ENCODE results near the gene ATP1B2. TPM values are rescaled to one million over a fixed set of nuclear protein-coding genes. Genes with fewer than 3 reads are reported as not detected.
A peak's percentile ranks its signal among the peaks of the same experiment; 100 is the strongest.

ATP1B2 gene
- total RNA-seq, 2 experiments from 2014 or later, result 0.10 TPM; not detected in 1

DNA sequence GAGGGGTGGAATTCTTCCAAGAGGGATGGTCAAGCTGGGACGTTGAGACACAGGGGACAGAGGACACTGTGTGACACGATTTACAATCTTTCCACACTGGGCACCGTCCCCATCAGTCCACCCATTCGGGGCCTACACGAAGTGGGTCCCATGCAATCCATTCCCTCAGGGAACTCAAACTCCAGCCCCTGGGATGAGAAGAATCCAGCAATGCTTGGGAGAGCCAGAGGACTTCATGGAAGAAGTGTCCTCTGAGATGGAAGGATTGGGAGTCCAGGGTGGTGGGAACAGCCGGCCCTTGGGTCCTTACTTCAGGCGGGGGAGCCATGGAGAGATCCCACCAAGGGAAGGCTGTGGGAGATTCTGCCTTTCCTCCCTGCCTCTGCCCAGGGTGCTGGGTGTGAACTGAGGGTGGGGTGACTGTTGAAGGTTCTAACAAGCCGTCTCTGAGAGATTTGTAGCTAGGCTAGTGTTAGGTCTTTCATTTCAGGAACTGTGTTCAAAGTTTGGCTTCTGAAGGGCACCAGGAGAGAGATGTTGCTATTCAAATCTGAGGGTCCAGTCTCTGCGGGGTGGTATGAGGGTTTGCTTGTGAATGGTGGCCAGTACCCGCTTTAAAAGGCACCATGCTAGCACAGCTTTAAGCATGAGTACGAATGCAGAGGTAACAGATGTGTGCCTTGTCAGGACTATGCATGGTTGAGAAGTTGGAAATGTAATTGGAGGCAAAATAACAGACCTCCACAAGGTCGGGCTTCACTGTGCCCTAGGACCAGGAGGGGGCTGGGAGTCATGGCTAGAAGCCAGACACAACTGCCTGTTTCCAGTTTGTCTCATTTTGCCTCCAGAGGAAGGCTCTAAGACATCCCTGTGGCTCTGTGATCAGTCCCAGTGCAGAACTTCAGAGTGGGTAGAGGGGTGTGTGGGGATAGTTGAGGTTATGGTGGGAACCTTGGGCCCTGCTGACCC lies 1.9 kb downstream of the ATP1B2 start:
- H3K27me3 Mint-ChIP-seq, result peaks cover 31% of the 10 kb centered on the region
- no peak overlapping the region for H3K4me3 Mint-ChIP-seq
- H3K27ac Mint-ChIP-seq, result no peak overlapping the region
- no peaks in the 10 kb centered on the region for H3K36me3 Mint-ChIP-seq
- DNase-seq, result no peak
- H3K4me1 Mint-ChIP-seq, result peaks cover 13% of the 10 kb centered on the region
- H3K9me3 Mint-ChIP-seq, result no peaks in the 10 kb centered on the region

DNA sequence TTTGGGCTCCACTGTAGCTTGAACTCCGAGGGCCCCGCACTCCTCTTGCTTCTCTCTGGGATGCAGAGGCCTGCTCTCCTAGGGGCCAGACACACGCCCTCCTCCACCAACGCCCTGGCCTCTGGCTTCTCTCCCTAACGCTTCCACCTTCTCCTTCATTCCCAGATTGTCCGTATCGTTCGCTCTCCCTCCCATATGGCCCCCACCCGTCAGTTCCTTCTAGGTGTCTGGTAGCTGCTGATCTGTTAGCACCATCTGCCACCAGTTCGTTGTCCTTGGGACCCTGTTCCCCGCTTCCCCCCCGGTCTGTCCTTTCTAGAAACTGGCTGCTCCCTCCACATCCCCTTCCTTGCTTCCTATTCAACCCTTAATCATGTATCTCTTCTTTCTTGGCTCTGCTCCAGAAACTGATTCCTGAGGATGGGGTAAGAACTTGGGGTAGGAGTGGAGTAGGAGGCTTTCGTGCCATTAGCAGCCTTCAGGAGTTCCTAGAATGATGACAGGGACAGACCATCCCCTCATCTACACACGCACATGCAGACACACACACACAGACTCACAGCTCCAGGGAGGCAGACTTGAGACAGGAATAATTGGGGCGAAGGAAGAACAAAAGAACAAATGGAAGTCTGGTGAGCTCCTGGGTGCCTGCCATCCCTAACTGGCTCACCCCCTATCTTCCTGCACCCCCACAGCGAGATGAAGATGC lies 4.3 kb downstream of the ATP1B2 start:
- peaks cover 10% of the 10 kb centered on the region for H3K4me1 Mint-ChIP-seq
- no peaks in the 10 kb centered on the region for H3K36me3 Mint-ChIP-seq
- no peak overlapping the region for H3K4me3 Mint-ChIP-seq
- no peak for DNase-seq
- H3K27ac Mint-ChIP-seq, result no peak overlapping the region
- H3K9me3 Mint-ChIP-seq, result no peaks in the 10 kb centered on the region
- peaks cover 20% of the 10 kb centered on the region for H3K27me3 Mint-ChIP-seq

DNA sequence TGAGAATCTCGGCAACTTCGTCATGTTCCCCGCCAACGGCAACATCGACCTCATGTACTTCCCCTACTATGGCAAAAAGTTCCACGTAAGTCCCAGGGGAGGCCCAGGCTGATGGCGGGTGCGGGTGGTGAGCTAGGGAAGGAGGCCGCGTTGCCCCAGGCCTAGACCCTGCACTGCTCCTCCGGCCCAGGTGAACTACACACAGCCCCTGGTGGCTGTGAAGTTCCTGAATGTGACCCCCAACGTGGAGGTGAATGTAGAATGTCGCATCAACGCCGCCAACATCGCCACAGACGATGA lies 4.8 kb downstream of the ATP1B2 start:
- no peak for DNase-seq
- Mint-ChIP-seq H3K9me3 (no peaks in the 10 kb centered on the region), H3K36me3 (no peaks in the 10 kb centered on the region), H3K4me1 (peaks cover 5% of the 10 kb centered on the region), H3K4me3 (no peak overlapping the region), H3K27ac (no peak overlapping the region), H3K27me3 (peaks cover 15% of the 10 kb centered on the region)

DNA sequence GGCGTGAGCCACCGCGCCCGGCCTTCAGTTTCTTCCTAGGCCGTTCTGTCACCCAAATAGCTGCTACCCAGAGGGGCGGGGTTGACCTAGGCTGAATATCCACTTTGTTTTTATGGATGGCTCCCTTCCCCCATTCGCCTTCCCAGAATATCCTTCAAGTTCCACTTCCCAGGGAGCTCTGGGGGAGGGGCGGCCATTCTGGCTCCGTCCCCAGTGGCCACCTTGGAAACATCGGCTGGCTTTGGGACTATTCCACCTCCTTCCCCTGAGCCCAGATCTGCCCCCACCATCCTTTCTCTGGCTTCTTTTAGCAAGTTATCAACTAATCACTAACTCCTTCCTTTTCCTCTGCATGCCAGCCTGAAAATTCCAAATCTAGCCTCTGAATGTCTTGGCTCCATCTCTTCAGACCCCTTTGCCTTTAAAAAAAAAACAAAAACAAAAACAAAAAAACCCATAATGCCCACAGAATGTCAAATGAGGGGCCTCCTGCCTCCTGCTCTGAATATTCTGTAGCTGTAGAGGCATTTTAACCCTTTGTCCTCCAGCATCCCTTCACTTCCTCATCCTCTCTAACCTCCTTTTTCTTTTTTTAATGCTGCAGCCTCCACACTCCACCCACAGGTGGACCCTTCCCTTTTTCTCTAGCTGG lies 6.4 kb downstream of the ATP1B2 start:
- no peak overlapping the region for H3K27ac Mint-ChIP-seq

DNA sequence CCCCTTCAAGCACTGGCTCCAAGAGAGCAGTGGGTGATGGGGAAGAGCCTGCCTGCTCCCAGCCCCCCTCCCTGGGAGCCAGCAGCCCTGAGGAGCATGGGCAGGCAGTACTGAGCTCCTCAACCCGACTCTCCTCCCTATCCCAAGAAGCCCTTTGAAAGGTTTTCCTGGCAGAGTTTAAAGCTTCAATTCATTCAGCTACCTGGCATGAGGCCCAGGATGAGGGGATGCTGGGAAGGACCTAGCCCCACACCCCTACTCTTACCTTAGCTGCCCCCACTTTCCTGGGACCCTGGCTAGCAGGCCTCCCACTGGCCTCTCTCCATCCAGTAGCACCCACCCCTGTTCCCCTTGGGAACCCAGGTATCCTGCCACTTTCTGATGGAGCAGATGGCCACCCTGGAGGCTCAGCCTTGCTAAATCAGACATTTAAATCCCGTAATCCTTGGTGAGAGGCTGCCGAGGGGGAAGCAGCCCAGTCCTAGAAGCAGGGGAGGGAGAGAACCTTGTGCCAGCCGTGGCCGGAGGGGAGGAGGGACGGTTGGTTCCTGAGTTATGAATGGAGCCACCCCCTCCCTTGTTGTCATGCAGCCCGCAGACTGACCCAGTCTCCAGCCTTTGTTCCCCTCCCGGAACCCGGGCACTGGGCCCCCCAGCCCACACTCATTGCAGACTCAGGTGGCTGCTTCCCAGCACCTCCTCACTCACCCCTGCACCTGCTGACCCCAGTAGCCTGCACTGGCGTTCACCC lies 17.1 kb downstream of the ATP1B2 start:
- Mint-ChIP-seq H3K27ac (no peak overlapping the region), H3K27me3 (no peaks in the 10 kb centered on the region), H3K4me1 (no peaks in the 10 kb centered on the region), H3K9me3 (no peaks in the 10 kb centered on the region), H3K36me3 (peaks cover 14% of the 10 kb centered on the region), H3K4me3 (no peak overlapping the region)
- no peak for DNase-seq

More for the DNA sequence above, 6.4 kb downstream of the ATP1B2 start:
- Mint-ChIP-seq H3K36me3 (no peaks in the 10 kb centered on the region), H3K27me3 (peaks cover 4% of the 10 kb centered on the region), H3K4me3 (no peak overlapping the region), H3K4me1 (no peaks in the 10 kb centered on the region), H3K9me3 (no peaks in the 10 kb centered on the region)
- DNase-seq, result no peak

DNA sequence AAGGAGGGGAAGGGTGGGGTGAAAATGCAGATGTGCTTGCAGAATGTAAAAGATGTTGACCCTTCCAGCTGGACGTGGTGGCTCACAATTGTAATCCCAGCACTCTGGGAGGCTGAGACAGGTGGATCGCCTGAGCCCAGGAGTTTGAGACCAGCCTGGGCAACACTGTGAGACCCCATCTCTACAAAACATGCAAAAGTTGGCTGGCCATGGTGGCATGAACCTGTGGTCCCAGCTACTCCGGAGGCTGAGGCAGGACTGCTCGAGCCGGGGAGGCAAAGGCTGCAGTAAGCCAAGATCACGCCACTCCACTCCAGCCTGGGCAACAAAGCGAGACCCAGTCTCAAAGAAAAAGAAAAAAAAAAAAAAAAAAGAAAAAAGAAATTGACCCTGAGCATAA lies 17.8 kb downstream of the ATP1B2 start:
- no peaks in the 10 kb centered on the region for H3K4me1 Mint-ChIP-seq
- no peak for DNase-seq
- peaks cover 3% of the 10 kb centered on the region for H3K9me3 Mint-ChIP-seq
- H3K36me3 Mint-ChIP-seq, result peaks cover 20% of the 10 kb centered on the region
- H3K27me3 Mint-ChIP-seq, result no peaks in the 10 kb centered on the region
- no peak overlapping the region for H3K27ac Mint-ChIP-seq
- no peak overlapping the region for H3K4me3 Mint-ChIP-seq

DNA sequence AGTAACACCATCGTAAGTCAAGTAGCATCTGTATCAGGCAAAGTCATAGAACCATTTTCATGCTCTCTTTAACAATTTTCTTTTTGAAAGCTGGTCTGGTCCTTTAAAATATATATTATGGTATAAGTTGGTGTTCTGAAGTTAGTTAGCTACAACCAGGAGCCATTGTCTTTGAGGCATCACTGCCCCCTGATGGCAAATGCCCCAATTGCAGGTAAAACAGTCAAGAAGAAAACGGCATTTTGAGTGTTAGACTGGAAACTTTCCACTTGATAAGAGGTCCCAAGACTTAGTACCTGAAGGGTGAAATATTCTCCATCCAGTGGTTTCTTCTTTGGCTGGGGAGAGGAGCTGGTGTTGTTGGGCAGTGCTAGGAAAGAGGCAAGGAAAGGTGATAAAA lies 22.5 kb downstream of the ATP1B2 start:
- Mint-ChIP-seq H3K9me3 (peaks cover 9% of the 10 kb centered on the region), H3K4me1 (no peaks in the 10 kb centered on the region), H3K27me3 (no peaks in the 10 kb centered on the region), H3K27ac (no peak overlapping the region), H3K36me3 (peaks cover 37% of the 10 kb centered on the region), H3K4me3 (no peak overlapping the region)
- peak; percentile 28 for DNase-seq

DNA sequence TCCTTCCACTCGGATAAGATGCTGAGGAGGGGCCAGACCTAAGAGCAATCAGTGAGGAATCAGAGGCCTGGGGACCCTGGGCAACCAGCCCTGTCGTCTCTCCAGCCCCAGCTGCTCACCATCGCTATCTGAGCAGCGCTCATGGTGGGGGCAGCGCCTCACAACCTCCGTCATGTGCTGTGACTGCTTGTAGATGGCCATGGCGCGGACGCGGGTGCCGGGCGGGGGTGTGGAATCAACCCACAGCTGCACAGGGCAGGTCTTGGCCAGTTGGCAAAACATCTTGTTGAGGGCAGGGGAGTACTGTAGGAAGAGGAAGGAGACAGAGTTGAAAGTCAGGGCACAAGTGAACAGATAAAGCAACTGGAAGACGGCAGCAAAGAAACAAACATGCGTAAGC lies 24.2 kb downstream of the ATP1B2 start:
- peaks cover 37% of the 10 kb centered on the region for H3K36me3 Mint-ChIP-seq

DNA sequence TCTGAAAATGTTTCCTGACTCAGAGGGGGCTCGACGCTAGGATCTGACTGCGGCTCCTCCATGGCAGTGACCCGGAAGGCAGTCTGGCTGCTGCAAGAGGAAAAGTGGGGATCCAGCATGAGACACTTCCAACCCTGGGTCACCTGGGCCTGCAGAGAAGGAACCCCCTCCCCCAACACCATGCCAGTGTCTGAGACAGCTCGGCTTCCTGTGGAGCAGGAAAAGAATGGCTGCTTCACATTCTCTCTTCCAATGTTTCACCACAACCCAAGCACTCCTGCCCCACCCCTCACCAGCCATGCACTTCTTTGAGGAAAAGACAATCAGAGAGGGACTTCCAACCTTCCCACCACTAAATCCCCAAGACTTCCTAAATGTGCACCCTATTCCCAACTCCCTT lies 25.8 kb downstream of the ATP1B2 start:
- Mint-ChIP-seq H3K27ac (no peak overlapping the region), H3K4me3 (no peak overlapping the region), H3K36me3 (peaks cover 32% of the 10 kb centered on the region), H3K4me1 (peaks cover 2% of the 10 kb centered on the region), H3K27me3 (no peaks in the 10 kb centered on the region), H3K9me3 (peaks cover 9% of the 10 kb centered on the region)
- DNase-seq, result no peak

More for the DNA sequence above, 24.2 kb downstream of the ATP1B2 start:
- Mint-ChIP-seq H3K4me1 (peaks cover 2% of the 10 kb centered on the region), H3K27me3 (no peaks in the 10 kb centered on the region), H3K9me3 (peaks cover 9% of the 10 kb centered on the region), H3K27ac (no peak overlapping the region), H3K4me3 (no peak overlapping the region)
- no peak for DNase-seq

DNA sequence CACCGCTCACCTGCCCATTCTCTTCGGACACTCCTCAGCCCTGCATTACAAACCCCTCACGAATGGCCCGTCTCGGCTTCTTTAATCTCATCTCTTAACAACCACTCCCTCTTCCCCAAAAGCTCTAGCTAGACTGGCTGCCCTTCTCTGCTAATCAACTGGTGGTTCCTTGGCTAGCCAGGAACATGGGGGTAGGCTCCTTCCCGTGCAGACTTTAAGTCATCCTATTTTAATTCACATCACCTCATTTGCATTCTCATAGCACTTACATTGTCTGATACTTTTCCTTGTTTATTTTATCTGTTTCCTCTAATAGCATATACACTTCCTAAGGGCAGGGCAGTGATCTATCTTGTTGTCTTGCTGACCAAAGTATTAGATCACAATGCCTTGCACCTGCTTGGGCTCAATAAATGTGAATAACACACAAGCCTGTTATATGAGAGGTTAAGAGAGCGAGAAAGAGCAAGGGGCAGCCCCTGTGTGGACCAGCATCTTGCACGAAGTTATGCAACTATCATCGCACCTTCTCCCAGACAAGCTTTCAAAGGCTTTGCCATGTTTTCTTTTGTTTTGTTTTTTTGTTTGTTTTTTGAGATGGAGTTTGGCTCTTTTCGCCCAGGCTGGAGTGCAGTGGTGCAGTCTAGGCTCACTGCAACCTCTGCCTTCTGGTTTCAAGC lies 26.8 kb downstream of the ATP1B2 start:
- no peak overlapping the region for H3K4me3 Mint-ChIP-seq
- no peaks in the 10 kb centered on the region for H3K27me3 Mint-ChIP-seq
- DNase-seq, result no peak
- peaks cover 29% of the 10 kb centered on the region for H3K36me3 Mint-ChIP-seq
- H3K4me1 Mint-ChIP-seq, result peaks cover 2% of the 10 kb centered on the region
- H3K9me3 Mint-ChIP-seq, result peaks cover 9% of the 10 kb centered on the region
- H3K27ac Mint-ChIP-seq, result peak overlapping the region; percentile 28

DNA sequence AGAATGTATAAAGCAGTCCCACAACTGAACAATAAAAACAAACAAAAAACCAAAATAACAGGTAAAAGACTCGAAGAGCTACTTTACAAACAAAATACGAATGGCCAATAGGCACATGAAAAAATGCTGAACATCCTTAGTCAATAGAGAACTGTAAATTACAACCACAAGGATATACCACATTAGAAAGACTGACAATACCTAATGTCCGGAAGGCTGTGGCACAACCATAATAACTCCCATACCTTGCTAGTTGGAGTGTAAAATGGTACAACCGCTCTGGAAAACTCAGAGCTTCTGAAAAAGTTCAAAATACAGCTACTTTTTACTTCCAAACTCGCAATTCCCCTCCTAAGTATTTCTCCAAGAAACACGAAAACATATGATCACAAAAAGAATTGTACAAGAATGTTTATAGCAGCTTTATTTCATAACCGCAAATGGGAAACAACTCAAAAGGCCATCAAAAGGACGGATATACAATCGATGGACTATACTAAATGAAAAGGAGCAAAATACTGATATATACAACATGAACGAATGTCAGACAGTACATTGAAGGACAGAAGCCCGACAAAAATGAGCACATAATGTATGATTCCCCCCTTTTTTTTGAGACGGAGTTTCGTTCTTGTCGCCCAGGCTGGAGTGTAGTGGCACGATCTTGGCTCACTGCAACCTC lies 34.3 kb downstream of the ATP1B2 start:
- peak overlapping the region; percentile 99 for H3K27ac Mint-ChIP-seq
- H3K4me3 Mint-ChIP-seq, result peak overlapping the region; percentile 99
- H3K36me3 Mint-ChIP-seq, result peaks cover 46% of the 10 kb centered on the region
- H3K4me1 Mint-ChIP-seq, result peaks cover 25% of the 10 kb centered on the region
- H3K9me3 Mint-ChIP-seq, result no peaks in the 10 kb centered on the region
- H3K27me3 Mint-ChIP-seq, result peaks cover 5% of the 10 kb centered on the region
- DNase-seq, result no peak

DNA sequence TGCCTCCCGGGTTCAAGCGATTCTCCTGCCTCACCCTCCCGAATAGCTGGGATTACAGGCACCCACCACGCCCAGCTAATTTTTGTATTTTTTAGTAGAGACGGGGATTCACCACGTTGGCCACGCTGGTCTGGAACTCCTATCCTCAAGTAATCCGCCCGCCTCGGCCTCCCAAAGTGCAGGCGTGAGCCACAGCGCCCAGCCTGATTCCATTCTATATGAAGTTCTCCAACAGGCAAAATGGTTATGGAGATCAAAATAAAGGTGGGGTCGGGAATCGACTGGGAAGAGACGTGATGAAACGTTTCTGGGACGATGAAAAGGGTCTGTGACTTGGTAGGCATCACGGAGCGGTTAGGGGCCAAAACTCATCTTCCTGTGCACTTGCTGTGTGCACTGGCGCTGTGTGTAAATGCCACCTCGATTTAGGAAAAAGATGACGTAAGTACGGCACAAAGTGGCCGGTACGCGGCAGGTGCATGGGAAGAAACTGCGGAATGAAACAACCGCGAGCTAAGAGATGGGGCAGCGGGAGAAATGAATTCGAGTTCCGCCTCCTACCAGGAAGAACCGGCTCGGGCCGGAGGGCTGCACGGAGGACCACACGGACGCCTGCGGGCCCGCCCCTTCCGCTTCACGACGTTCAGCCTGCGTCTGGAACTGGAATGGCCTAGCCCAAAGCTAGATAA lies 35.0 kb downstream of the ATP1B2 start:
- Mint-ChIP-seq H3K4me3 (peak overlapping the region; percentile 99), H3K36me3 (peaks cover 50% of the 10 kb centered on the region), H3K4me1 (peaks cover 28% of the 10 kb centered on the region), H3K9me3 (no peaks in the 10 kb centered on the region), H3K27me3 (peaks cover 5% of the 10 kb centered on the region), H3K27ac (peak overlapping the region; percentile 99)
- DNase-seq, result peak; percentile 90

DNA sequence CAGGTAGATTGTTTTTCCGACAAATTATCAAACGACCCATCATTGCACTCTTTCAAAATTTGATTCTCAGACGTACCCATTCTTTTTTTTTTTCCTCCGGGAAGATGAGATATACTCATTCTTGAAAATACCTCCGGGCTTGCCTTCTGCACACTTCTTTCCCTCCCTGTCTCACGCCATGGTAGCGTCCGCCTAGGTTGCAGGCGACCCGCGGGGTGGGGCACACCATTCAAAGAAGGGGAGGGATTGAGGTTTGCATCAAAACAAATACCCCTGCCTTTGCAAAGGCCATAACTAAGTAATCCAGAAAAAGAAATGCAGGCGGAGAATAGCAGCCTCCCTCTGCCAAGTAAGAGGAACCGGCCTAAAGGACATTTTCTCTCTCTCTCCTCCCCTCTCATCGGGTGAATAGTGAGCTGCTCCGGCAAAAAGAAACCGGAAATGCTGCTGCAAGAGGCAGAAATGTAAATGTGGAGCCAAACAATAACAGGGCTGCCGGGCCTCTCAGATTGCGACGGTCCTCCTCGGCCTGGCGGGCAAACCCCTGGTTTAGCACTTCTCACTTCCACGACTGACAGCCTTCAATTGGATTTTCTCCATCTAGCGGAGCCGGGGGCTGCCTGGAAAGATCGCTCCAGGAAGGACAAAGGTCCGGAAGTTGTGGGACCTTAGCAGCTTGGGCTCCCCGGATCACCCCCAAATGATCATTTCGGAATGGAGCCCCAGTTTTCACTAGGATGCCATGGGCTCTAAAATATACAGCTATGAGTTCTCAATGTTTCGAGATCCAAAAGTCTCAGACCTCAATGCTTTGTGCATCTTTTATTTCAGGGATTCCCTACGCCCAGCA lies 35.7 kb downstream of the ATP1B2 start:
- peaks cover 5% of the 10 kb centered on the region for H3K27me3 Mint-ChIP-seq
- DNase-seq, result peak; percentile 78
- peaks cover 28% of the 10 kb centered on the region for H3K4me1 Mint-ChIP-seq
- peak overlapping the region; percentile 99 for H3K27ac Mint-ChIP-seq
- H3K36me3 Mint-ChIP-seq, result peaks cover 51% of the 10 kb centered on the region
- H3K4me3 Mint-ChIP-seq, result peak overlapping the region; percentile 99
- no peaks in the 10 kb centered on the region for H3K9me3 Mint-ChIP-seq

Measured in activated naive CD8-positive, alpha-beta T cell treated with anti-CD3 and anti-CD28 coated beads for 36 hours (primary cell).